HepG2 (cell line): ENCODE measurements around the gene CD300A. TPM values are rescaled to one million over a fixed set of nuclear protein-coding genes. Genes with fewer than 3 reads are reported as not detected.

ENCODE experiments used
- ARNT2 ChIP-seq: sonication (generic); formaldehyde crosslinking; IDR thresholded peaks from 2 replicates; pipeline ENCODE4 v1.8.0; 2022; ENCODE audit warnings: mild to moderate bottlenecking, low read depth, missing genetic modification reagents, moderate library complexity
- BORCS8-MEF2B ChIP-seq: sonication (generic); formaldehyde crosslinking; IDR thresholded peaks from 2 replicates; pipeline ENCODE4 v1.8.0; 2022; ENCODE audit warnings: mild to moderate bottlenecking, missing genetic modification reagents
- CC2D1A ChIP-seq: sonication (generic); formaldehyde crosslinking; IDR thresholded peaks from 2 replicates; pipeline ENCODE4 v1.8.1; 2023; ENCODE audit warnings: mild to moderate bottlenecking, missing genetic modification reagents
- FOXM1 ChIP-seq: sonication (generic); formaldehyde crosslinking; IDR thresholded peaks from 2 replicates; pipeline ENCODE4 v1.5.0; 2020; ENCODE audit warnings: missing genetic modification reagents
- HHEX ChIP-seq: IDR thresholded peaks from 2 replicates; pipeline ENCODE4 v1.6.1; 2016; ENCODE audit warnings: control low read depth
- HMGA1 ChIP-seq: sonication (generic); formaldehyde crosslinking; conservative IDR thresholded peaks from 2 replicates; pipeline ENCODE4 v1.4.0; 2020; ENCODE audit warnings: missing genetic modification reagents
- NFE2L2 ChIP-seq: fragments of 150-350 bp; IDR thresholded peaks from 2 replicates; pipeline ENCODE4 v1.6.1; 2014; ENCODE audit warnings: low read length
- RBAK ChIP-seq: sonication (generic); formaldehyde crosslinking; IDR thresholded peaks from 2 replicates; pipeline ENCODE4 v1.5.1; 2020; ENCODE audit warnings: mild to moderate bottlenecking, missing genetic modification reagents
- RNF2 ChIP-seq: fragments of 450-650 bp; conservative IDR thresholded peaks from 2 replicates; pipeline ENCODE4 v1.6.1; 2016; ENCODE audit warnings: low read depth
- SRY ChIP-seq: sonication (generic); formaldehyde crosslinking; IDR thresholded peaks from 2 replicates; pipeline ENCODE4 v1.8.0; 2022; ENCODE audit warnings: mild to moderate bottlenecking, missing genetic modification reagents
- ZFP41 ChIP-seq: sonication (generic); formaldehyde crosslinking; IDR thresholded peaks from 2 replicates; pipeline ENCODE4 v1.4.0; 2020; ENCODE audit warnings: mild to moderate bottlenecking, missing genetic modification reagents, borderline replicate concordance
- ZFX ChIP-seq: sonication (generic); formaldehyde crosslinking; IDR thresholded peaks from 2 replicates; pipeline ENCODE4 v1.4.0; 2020; ENCODE audit warnings: mild to moderate bottlenecking, low read depth, missing genetic modification reagents, moderate library complexity
- ZFYVE20 ChIP-seq: sonication (generic); formaldehyde crosslinking; IDR thresholded peaks from 2 replicates; pipeline ENCODE4 v1.8.0; 2023; ENCODE audit warnings: low read depth, mild to moderate bottlenecking, moderate library complexity, missing genetic modification reagents, borderline replicate concordance
- ZKSCAN1 ChIP-seq: fragments of 150-350 bp; IDR thresholded peaks from 2 replicates; pipeline ENCODE4 v1.6.1; 2014; ENCODE audit warnings: low read length
- ZNF44 ChIP-seq: sonication (generic); formaldehyde crosslinking; IDR thresholded peaks from 2 replicates; pipeline ENCODE4 v1.5.1; 2020; ENCODE audit warnings: mild to moderate bottlenecking, missing genetic modification reagents
- ZNF446 ChIP-seq: sonication (generic); formaldehyde crosslinking; IDR thresholded peaks from 2 replicates; pipeline ENCODE4 v1.5.0; 2020; ENCODE audit warnings: mild to moderate bottlenecking, missing genetic modification reagents
- ZNF564 ChIP-seq: sonication (generic); formaldehyde crosslinking; IDR thresholded peaks from 2 replicates; pipeline ENCODE4 v1.8.1; 2023; ENCODE audit warnings: mild to moderate bottlenecking, missing genetic modification reagents
- ZNF589 ChIP-seq: sonication (generic); formaldehyde crosslinking; conservative IDR thresholded peaks from 2 replicates; pipeline ENCODE4 v1.8.0; 2022; ENCODE audit warnings: mild to moderate bottlenecking, moderate library complexity, missing genetic modification reagents
- ZNF616 ChIP-seq: sonication (generic); formaldehyde crosslinking; IDR thresholded peaks from 2 replicates; pipeline ENCODE4 v1.5.0; 2020; ENCODE audit warnings: low read depth, mild to moderate bottlenecking, missing genetic modification reagents
- ZNF660 ChIP-seq: sonication (generic); formaldehyde crosslinking; IDR thresholded peaks from 2 replicates; pipeline ENCODE4 v1.5.1; 2020; ENCODE audit warnings: mild to moderate bottlenecking, low read depth, missing genetic modification reagents, borderline replicate concordance
- polyA plus RNA-seq, 8 experiments: library from polyadenylated mRNA; depleted of rRNA in 3 of 8; stranded (reverse) in 7 of 8; unstranded in 1 of 8; fragments of >200 nt; fragmentation: Illumina TruSeq in 4 of 8; extraction: Trizol in 4 of 8; gene quantifications; 2 replicates each; pipeline versions ENCODE4 v1.2.1 to v1.2.3, GENCODE V29; 2011 to 2016; ENCODE audit warnings: low read depth in 4 of 8, missing spikeins in 1 of 8, mixed read lengths in 1 of 8; ENCODE audit not compliant: insufficient read depth in 1 of 8
- total RNA-seq, 5 experiments: library from RNA; depleted of rRNA; stranded (reverse); fragments of >200 nt; fragmentation: Illumina TruSeq; extraction: Trizol; gene quantifications; 2 replicates each; pipeline ENCODE4 v1.2.3, GENCODE V29; 2016; ENCODE audit warnings: low read depth in 1 of 5
- TF ChIP-seq, protein P1 (sequence below): sonication (generic); formaldehyde crosslinking; IDR thresholded peaks from 2 replicates; pipeline ENCODE4 v1.8.0; 2022; ENCODE audit warnings: mild to moderate bottlenecking, missing genetic modification reagents
- TF ChIP-seq, protein P2 (sequence below): sonication (generic); formaldehyde crosslinking; IDR thresholded peaks from 2 replicates; pipeline ENCODE4 v1.5.0; 2020; ENCODE audit warnings: missing genetic modification reagents
- TF ChIP-seq, protein P3 (sequence below): sonication (generic); formaldehyde crosslinking; IDR thresholded peaks from 2 replicates; pipeline ENCODE4 v1.5.0; 2020; ENCODE audit warnings: mild to moderate bottlenecking, missing genetic modification reagents, borderline replicate concordance
- TF ChIP-seq, protein P4 (sequence below): sonication (generic); formaldehyde crosslinking; IDR thresholded peaks from 2 replicates; pipeline ENCODE4 v1.4.0; 2020; ENCODE audit warnings: mild to moderate bottlenecking, low read depth, missing genetic modification reagents

The CD300A gene
- total and polyA plus RNA-seq, 2 of the 13 experiments (the other 11 are each of a cell fraction or from before 2014, with no cell fraction given): not detected

DNA sequence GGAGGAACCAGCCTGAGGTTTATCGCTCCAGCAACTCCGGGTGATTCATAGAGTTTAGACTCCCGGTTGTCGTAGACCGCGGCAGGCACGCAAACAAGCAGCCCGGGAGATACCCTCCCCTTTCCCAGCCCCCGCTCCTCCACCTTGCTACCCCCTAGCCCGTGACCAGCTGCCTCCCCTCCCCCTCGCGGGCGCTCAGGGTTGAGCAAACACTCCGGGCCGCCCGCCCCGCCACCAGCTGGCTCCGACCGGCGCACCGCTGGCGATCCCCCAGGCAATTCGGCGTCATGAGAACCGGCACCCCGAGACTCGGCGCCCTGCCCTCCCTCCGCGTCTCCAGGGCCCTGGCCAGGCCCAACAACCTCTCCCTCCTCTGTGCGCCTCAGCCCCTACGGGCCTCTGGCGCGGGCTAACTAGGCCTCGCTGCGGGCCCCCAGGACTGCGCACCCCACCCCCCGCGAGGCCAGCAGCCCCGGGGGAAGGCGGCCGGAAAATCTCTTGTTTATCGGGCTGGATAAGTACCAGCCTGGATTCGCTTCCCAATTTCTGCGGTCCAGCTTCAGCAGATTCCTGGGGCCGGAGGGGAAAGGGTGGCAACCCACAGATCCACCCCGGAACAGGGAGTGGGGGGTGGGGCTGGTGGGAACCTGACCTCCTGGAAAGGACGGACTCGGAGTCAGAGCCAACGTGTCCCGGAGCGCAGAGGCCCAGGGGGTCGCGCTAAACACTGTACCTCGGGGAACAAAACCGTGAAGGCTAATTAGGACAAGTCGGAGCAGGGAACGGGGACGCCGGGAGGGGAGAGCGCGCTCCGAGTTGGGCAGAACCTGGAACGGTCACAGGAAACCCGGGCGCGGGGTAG lies 35.5 kb upstream of the CD300A start (continued):
- TF ChIP-seq, protein P1, sequence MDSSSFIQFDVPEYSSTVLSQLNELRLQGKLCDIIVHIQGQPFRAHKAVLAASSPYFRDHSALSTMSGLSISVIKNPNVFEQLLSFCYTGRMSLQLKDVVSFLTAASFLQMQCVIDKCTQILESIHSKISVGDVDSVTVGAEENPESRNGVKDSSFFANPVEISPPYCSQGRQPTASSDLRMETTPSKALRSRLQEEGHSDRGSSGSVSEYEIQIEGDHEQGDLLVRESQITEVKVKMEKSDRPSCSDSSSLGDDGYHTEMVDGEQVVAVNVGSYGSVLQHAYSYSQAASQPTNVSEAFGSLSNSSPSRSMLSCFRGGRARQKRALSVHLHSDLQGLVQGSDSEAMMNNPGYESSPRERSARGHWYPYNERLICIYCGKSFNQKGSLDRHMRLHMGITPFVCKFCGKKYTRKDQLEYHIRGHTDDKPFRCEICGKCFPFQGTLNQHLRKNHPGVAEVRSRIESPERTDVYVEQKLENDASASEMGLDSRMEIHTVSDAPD (CRISPR knock-in tag): peak; percentile 91; the same call in 1 of the 2 replicates
- TF ChIP-seq, protein P2, sequence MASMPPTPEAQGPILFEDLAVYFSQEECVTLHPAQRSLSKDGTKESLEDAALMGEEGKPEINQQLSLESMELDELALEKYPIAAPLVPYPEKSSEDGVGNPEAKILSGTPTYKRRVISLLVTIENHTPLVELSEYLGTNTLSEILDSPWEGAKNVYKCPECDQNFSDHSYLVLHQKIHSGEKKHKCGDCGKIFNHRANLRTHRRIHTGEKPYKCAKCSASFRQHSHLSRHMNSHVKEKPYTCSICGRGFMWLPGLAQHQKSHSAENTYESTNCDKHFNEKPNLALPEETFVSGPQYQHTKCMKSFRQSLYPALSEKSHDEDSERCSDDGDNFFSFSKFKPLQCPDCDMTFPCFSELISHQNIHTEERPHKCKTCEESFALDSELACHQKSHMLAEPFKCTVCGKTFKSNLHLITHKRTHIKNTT: no peak
- TF ChIP-seq ZNF44 (CRISPR knock-in tag) (no peak), SRY (CRISPR knock-in tag) (peak; percentile 85), ZFYVE20 (CRISPR knock-in tag) (no peak), RBAK (peak; percentile 97), ZNF446 (0 out of 2 replicates have a peak, but pooled peaks have one; percentile 24), ZNF589 (CRISPR knock-in tag) (no peak), CC2D1A (CRISPR knock-in tag) (no peak), ZNF616 (CRISPR knock-in tag) (no peak; the same call in 1 of the 2 replicates), ARNT2 (no peak), ZNF564 (peak; percentile 72; the same call in 1 of the 2 replicates), HMGA1 (no peak), BORCS8-MEF2B (CRISPR knock-in tag) (no peak), ZFP41 (CRISPR knock-in tag) (peak; percentile 15; the same call in 1 of the 2 replicates), ZFX (CRISPR knock-in tag) (peak; percentile 84), NFE2L2 (no peak), RNF2 (no peak), ZKSCAN1 (no peak), ZNF660 (CRISPR knock-in tag) (no peak), FOXM1 (CRISPR knock-in tag) (no peak; the same call in 1 of the 2 replicates), HHEX (CRISPR knock-in tag) (peak; percentile 42; the same call in 1 of the 2 replicates)
- TF ChIP-seq, protein P3, sequence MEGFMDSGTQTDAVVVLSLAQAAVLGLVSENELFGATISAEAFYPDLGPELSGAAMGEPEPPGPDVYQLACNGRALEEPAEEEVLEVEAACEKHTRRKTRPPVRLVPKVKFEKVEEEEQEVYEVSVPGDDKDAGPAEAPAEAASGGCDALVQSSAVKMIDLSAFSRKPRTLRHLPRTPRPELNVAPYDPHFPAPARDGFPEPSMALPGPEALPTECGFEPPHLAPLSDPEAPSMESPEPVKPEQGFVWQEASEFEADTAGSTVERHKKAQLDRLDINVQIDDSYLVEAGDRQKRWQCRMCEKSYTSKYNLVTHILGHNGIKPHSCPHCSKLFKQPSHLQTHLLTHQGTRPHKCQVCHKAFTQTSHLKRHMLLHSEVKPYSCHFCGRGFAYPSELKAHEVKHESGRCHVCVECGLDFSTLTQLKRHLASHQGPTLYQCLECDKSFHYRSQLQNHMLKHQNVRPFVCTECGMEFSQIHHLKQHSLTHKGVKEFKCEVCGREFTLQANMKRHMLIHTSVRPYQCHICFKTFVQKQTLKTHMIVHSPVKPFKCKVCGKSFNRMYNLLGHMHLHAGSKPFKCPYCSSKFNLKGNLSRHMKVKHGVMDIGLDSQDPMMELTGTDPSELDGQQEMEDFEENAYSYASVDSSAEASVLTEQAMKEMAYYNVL: no peak
- TF ChIP-seq, protein P4, sequence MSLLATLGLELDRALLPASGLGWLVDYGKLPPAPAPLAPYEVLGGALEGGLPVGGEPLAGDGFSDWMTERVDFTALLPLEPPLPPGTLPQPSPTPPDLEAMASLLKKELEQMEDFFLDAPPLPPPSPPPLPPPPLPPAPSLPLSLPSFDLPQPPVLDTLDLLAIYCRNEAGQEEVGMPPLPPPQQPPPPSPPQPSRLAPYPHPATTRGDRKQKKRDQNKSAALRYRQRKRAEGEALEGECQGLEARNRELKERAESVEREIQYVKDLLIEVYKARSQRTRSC (CRISPR knock-in tag): no peak
